HAP-1 (cell line): Measurements from ENCODE around the gene CCDC196.
"Not testable (repeated sequence)": the region's sequence is repeated elsewhere in the genome, so short reads cannot be mapped to it uniquely, and the experiment has no call there.

Experiments
- DNase-seq, 2 experiments: peaks; one replicate each; pipeline ENCODE4 v3.0.0-alpha.2; 2016 to 2020; ENCODE audit warnings: low spot score in 2 of 2
- H3K27me3 ChIP-seq: fragments of 250-450 bp; sonication (Bioruptor Pico); 2 replicates; pipeline ENCODE4 v1.5.1; 2020; ENCODE audit warnings: low read depth, mild to moderate bottlenecking, moderate library complexity
- H3K36me3 ChIP-seq: fragments of 250-450 bp; sonication (Bioruptor Pico); replicated peaks from 2 replicates; pipeline ENCODE4 v1.5.1; 2020; ENCODE audit warnings: mild to moderate bottlenecking
- H3K4me1 ChIP-seq: fragments of 250-450 bp; sonication (Bioruptor Pico); 2 replicates; pipeline ENCODE4 v1.5.1; 2020; ENCODE audit warnings: mild to moderate bottlenecking
- H3K4me3 ChIP-seq: fragments of 250-450 bp; sonication (Bioruptor Pico); 2 replicates; pipeline ENCODE4 v1.5.1; 2020; ENCODE audit warnings: mild to moderate bottlenecking, moderate library complexity
- H3K9me3 ChIP-seq: fragments of 250-450 bp; sonication (Bioruptor Pico); 2 replicates; pipeline ENCODE4 v1.5.1; 2020; ENCODE audit warnings: mild to moderate bottlenecking, moderate library complexity
- in situ Hi-C: fragments of 300-500 bp; cut with MboI; formaldehyde crosslinking; loops from 3 replicates; pipeline ENCODE4 v1.14.3; 2020; ENCODE audit warnings: low sequenced_read_pairs, inconsistent platforms, mixed read lengths

Gene CCDC196

DNA sequence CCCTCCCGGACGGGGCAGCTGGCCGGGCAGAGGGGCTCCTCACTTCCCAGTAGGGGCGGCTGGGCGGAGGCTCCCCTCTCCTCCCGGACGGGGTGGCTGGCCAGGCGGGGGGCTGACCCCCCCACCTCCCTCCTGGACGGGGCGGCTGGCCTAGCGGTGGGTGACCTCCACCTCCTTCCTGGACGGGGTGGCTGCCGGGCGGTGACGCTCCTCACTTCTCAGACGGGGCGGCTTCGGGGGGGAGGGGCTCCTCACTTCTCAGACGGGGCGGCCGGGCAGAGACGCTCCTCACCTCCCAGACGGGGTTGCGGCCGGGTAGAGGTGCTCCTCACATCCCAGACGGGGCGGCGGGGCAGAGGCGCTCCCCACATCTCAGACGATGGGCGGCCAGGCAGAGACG is 59.6 kb downstream of the CCDC196 start:
- DNase-seq: not testable (repeated sequence)

More for the DNA sequence above, 59.6 kb downstream of the CCDC196 start:
- H3K4me3 ChIP-seq, in situ Hi-C loops, H3K9me3 ChIP-seq, H3K27me3 ChIP-seq, H3K36me3 ChIP-seq, H3K4me1 ChIP-seq: not testable (repeated sequence)
